MM.1S (cell line): Measurements from ENCODE around the gene STRN.

ENCODE experiments used
- DNase-seq: peaks from one replicate; pipeline ENCODE4 v3.0.0-alpha.2; 2015
- H2AFZ ChIP-seq: fragments of 300-600 bp; sonication (generic); 2 replicates; pipeline ENCODE4 v1.6.0; 2016; ENCODE audit warnings: antibody characterized with exemption, low read length
- H3F3A ChIP-seq: fragments of 300-600 bp; sonication (generic); 2 replicates; pipeline ENCODE4 v1.6.1; 2016; ENCODE audit warnings: mild to moderate bottlenecking, antibody characterized with exemption, low read length, moderate library complexity, mixed read lengths; ENCODE audit not compliant: insufficient read depth
- H3K27ac ChIP-seq: fragments of 300-600 bp; sonication (generic); 2 replicates; pipeline ENCODE4 v1.5.1; 2016; ENCODE audit warnings: mild to moderate bottlenecking, low read length
- H3K27me3 ChIP-seq: fragments of 300-600 bp; sonication (generic); replicated peaks from 2 replicates; pipeline ENCODE4 v1.6.0; 2016; ENCODE audit warnings: low read length; ENCODE audit not compliant: insufficient read depth
- H3K36me3 ChIP-seq: fragments of 300-600 bp; sonication (generic); replicated peaks from 2 replicates; pipeline ENCODE4 v1.6.1; 2016; ENCODE audit warnings: mild to moderate bottlenecking, low read length, mixed read lengths; ENCODE audit not compliant: insufficient read depth
- H3K4me1 ChIP-seq: fragments of 300-600 bp; sonication (generic); 2 replicates; pipeline ENCODE4 v1.6.1; 2016; ENCODE audit warnings: low read length, mixed read lengths
- H3K4me2 ChIP-seq: fragments of 300-600 bp; sonication (generic); 2 replicates; pipeline ENCODE4 v1.6.0; 2016; ENCODE audit warnings: low read depth, low read length
- H3K4me3 ChIP-seq: fragments of 300-600 bp; sonication (generic); 2 replicates; pipeline ENCODE4 v1.5.1; 2016; ENCODE audit warnings: low read length, mixed read lengths
- H3K79me2 ChIP-seq: fragments of 300-600 bp; sonication (generic); 2 replicates; pipeline ENCODE4 v1.6.1; 2016; ENCODE audit warnings: mixed run types, low read length, mixed read lengths
- H3K9ac ChIP-seq: fragments of 300-600 bp; sonication (generic); 2 replicates; pipeline ENCODE4 v1.6.1; 2016; ENCODE audit warnings: low read length, mixed read lengths
- H3K9me2 ChIP-seq: fragments of 300-600 bp; sonication (generic); replicated peaks from 2 replicates; pipeline ENCODE4 v1.6.1; 2016; ENCODE audit warnings: mild to moderate bottlenecking, low read length, mixed read lengths; ENCODE audit not compliant: insufficient read depth
- H3K9me3 ChIP-seq: fragments of 300-600 bp; sonication (generic); replicated peaks from 2 replicates; pipeline ENCODE4 v1.6.1; 2016; ENCODE audit warnings: mild to moderate bottlenecking, low read length, mixed read lengths; ENCODE audit not compliant: insufficient read depth
- H4K20me1 ChIP-seq: fragments of 300-600 bp; sonication (generic); 2 replicates; pipeline ENCODE4 v1.6.1; 2016; ENCODE audit warnings: mild to moderate bottlenecking, low read length, moderate library complexity, mixed read lengths; ENCODE audit not compliant: insufficient read depth
- EZH2 ChIP-seq: fragments of 300-600 bp; sonication (generic); optimal IDR thresholded peaks from 2 replicates; pipeline ENCODE3; 2017; ENCODE audit warnings: low read depth, mild to moderate bottlenecking, antibody characterized with exemption, low read length, mixed read lengths
- EZH2phosphoT487 ChIP-seq: fragments of 300-600 bp; sonication (generic); IDR thresholded peaks from 2 replicates; pipeline ENCODE4 v1.6.1; 2018; ENCODE audit warnings: antibody characterized with exemption, low read length
- TF ChIP-seq, protein P1 (sequence below): fragments of 300-600 bp; sonication (generic); IDR thresholded peaks from 2 replicates; pipeline ENCODE4 v1.5.1; 2016; ENCODE audit warnings: antibody characterized with exemption, low read length, mixed read lengths

Gene STRN

DNA sequence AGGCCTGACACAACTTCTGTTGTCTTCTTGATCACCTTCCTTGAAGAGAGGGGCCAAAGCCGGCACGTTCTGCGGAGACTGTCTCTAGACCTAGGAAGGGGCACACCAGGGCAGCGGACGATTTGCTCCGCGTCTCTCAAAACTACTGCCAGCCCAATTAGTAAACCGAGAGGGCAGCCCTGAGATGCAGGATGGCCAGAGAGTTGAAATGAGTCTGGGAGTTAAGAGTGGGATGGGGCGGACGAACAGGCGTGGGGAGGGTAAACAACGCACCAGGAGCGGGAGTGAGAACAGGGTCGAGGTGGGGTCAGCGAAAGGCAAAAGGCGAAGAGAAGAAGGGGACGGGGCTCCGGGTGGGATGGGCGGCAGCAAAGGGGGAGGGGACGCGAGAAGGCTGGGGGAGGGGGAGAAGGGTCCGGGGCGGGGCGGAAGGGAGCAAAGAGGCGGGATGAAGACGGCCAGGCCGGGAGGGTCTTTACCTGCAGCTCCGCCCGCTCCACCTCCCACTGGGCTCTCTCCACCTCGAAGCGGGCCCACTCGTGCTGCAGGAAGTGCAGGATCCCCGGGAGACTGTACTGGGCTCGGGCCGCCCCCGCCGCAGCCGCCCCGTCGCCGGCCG lies 476 bp downstream of the STRN start:
- Histone ChIP-seq H3K4me1 (peaks cover 17% of the 10 kb centered on the region), H3K27ac (peak overlapping the region; percentile 9; the same call in 1 of the 2 replicates), H2AFZ (peak overlapping the region; percentile 74), H4K20me1 (no peaks in the 10 kb centered on the region), H3K9me2 (no peaks in the 10 kb centered on the region), H3K27me3 (no peaks in the 10 kb centered on the region), H3K36me3 (no peaks in the 10 kb centered on the region), H3K9me3 (no peaks in the 10 kb centered on the region), H3K4me2 (peak overlapping the region; percentile 87), H3K9ac (peak overlapping the region; percentile 64), H3K79me2 (peaks cover 49% of the 10 kb centered on the region), H3K4me3 (peak overlapping the region; percentile 88), H3F3A (peaks cover 21% of the 10 kb centered on the region)
- DNase-seq = peak; percentile 26
- no peak for TF ChIP-seq EZH2
- TF ChIP-seq, protein P1, sequence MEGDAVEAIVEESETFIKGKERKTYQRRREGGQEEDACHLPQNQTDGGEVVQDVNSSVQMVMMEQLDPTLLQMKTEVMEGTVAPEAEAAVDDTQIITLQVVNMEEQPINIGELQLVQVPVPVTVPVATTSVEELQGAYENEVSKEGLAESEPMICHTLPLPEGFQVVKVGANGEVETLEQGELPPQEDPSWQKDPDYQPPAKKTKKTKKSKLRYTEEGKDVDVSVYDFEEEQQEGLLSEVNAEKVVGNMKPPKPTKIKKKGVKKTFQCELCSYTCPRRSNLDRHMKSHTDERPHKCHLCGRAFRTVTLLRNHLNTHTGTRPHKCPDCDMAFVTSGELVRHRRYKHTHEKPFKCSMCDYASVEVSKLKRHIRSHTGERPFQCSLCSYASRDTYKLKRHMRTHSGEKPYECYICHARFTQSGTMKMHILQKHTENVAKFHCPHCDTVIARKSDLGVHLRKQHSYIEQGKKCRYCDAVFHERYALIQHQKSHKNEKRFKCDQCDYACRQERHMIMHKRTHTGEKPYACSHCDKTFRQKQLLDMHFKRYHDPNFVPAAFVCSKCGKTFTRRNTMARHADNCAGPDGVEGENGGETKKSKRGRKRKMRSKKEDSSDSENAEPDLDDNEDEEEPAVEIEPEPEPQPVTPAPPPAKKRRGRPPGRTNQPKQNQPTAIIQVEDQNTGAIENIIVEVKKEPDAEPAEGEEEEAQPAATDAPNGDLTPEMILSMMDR = no peak
- TF ChIP-seq EZH2phosphoT487 = no peak

DNA sequence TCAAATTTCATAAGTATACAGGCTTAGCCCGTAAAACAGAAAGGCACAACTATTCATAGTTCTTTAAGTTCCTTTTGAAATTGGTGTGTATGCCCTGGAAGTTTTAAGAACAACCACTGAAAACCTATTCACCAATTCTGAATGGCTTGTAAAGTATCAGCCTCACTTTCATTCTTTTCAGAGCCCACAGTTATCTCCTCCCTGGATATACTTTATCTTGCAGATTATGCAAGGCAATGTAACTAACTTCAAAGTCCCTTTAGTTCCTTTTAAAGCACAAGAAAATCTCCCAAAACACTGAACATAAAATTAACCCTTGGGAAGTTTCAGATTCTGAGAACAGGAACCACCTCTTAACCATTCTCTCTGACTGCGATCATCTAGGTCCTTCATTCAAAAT lies 1.1 kb downstream of the STRN start:
- Histone ChIP-seq H3F3A (peaks cover 21% of the 10 kb centered on the region), H3K4me1 (peaks cover 17% of the 10 kb centered on the region), H4K20me1 (no peaks in the 10 kb centered on the region), H3K4me3 (peak overlapping the region; percentile 88), H3K27ac (no peak overlapping the region; the same call in 1 of the 2 replicates), H3K4me2 (peak overlapping the region; percentile 87), H2AFZ (peak overlapping the region; percentile 74), H3K9me2 (no peaks in the 10 kb centered on the region), H3K36me3 (no peaks in the 10 kb centered on the region), H3K9me3 (no peaks in the 10 kb centered on the region), H3K9ac (peak overlapping the region; percentile 64; the same call in 1 of the 2 replicates), H3K27me3 (no peaks in the 10 kb centered on the region), H3K79me2 (peaks cover 50% of the 10 kb centered on the region)
- TF ChIP-seq EZH2 = no peak
- TF ChIP-seq, protein P1 = no peak
- TF ChIP-seq EZH2phosphoT487 = no peak
- no peak for DNase-seq

DNA sequence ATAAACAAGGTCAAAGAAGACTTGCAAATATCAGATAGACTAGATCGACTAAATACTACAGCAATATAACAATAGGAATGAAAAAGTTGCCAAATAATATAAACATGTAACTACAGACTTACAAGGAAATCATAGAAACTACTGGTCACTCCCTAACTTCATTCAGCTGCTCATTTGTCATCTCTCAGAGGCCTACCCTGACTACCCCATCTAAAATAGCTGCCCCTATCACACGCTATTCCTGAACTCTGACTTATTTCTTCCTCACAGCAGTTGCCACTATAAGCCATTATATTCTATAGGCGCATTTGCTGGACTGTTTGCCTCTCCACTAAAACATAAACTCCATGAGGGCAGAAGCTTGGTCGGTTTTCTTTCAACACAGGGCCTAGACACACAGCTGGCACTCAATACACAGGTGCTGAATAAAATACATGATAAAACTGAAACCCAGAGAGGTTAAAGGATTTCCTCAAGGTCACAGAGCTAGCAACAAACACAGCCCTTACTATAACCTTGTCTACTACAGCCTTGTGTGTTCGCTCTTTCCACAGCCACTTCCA lies 1.8 kb downstream of the STRN start:
- H3K4me1 ChIP-seq = peaks cover 17% of the 10 kb centered on the region
- no peaks in the 10 kb centered on the region for H4K20me1 ChIP-seq
- no peaks in the 10 kb centered on the region for H3K9me2 ChIP-seq
- DNase-seq = no peak
- no peaks in the 10 kb centered on the region for H3K9me3 ChIP-seq
- H3K36me3 ChIP-seq = no peaks in the 10 kb centered on the region
- H2AFZ ChIP-seq = no peak overlapping the region
- peaks cover 21% of the 10 kb centered on the region for H3F3A ChIP-seq
- no peak overlapping the region; the same call in 1 of the 2 replicates for H3K9ac ChIP-seq
- peaks cover 52% of the 10 kb centered on the region for H3K79me2 ChIP-seq
- TF ChIP-seq, protein P1 = no peak
- TF ChIP-seq EZH2 = no peak
- TF ChIP-seq EZH2phosphoT487 = no peak
- peak overlapping the region; percentile 88; the same call in 1 of the 2 replicates for H3K4me3 ChIP-seq
- H3K27me3 ChIP-seq = no peaks in the 10 kb centered on the region
- H3K4me2 ChIP-seq = peak overlapping the region; percentile 87
- no peak overlapping the region; the same call in 1 of the 2 replicates for H3K27ac ChIP-seq
